HK-2 (cell line): ENCODE data around the gene SOX5.
"Not testable (repeated sequence)": the region's sequence is repeated elsewhere in the genome, so short reads cannot be mapped to it uniquely, and the experiment has no call there.

Experiments used
- DNase-seq: peaks from one replicate; pipeline ENCODE4 v3.0.0-alpha.2; 2018; ENCODE audit not compliant: unreplicated experiment

Gene SOX5

GRCh38 chr12:23543767-23544166 is 405.7 kb downstream of the SOX5 start:
- DNase-seq, result no peak

GRCh38 chr12:23542187-23542586 is 407.3 kb downstream of the SOX5 start:
- no peak for DNase-seq

- DNase-seq, result no peak
These were observed 408.9 kb downstream of the SOX5 start for GRCh38 chr12:23540572-23540971.

GRCh38 chr12:23536293-23536692 is 413.2 kb downstream of the SOX5 start:
- DNase-seq, result no peak

GRCh38 chr12:23535441-23535840 is 414.0 kb downstream of the SOX5 start:
- DNase-seq, result no peak

- DNase-seq, result no peak
These were observed 415.3 kb downstream of the SOX5 start for GRCh38 chr12:23534196-23534595.

- DNase-seq, result no peak
These were observed 415.8 kb downstream of the SOX5 start for GRCh38 chr12:23533699-23534098.

GRCh38 chr12:23533265-23533664 is 416.2 kb downstream of the SOX5 start:
- no peak for DNase-seq

GRCh38 chr12:23528316-23528715 is 421.2 kb downstream of the SOX5 start:
- DNase-seq, result no peak

- no peak for DNase-seq
These were observed 423.9 kb downstream of the SOX5 start for GRCh38 chr12:23525450-23526072.

GRCh38 chr12:23523339-23523738 is 426.1 kb downstream of the SOX5 start:
- no peak for DNase-seq

GRCh38 chr12:23519444-23519843 is 430.0 kb downstream of the SOX5 start:
- not testable (repeated sequence) for DNase-seq

- not testable (repeated sequence) for DNase-seq
These were observed 433.7 kb downstream of the SOX5 start for GRCh38 chr12:23515785-23516184.

GRCh38 chr12:23510484-23510883 is 439.0 kb downstream of the SOX5 start:
- no peak for DNase-seq

GRCh38 chr12:23509832-23510231 is 439.6 kb downstream of the SOX5 start:
- DNase-seq, result not testable (repeated sequence)

GRCh38 chr12:23507785-23508184 is 441.7 kb downstream of the SOX5 start:
- DNase-seq, result not testable (repeated sequence)

- not testable (repeated sequence) for DNase-seq
These were observed 443.7 kb downstream of the SOX5 start for GRCh38 chr12:23505736-23506135.

GRCh38 chr12:23504641-23505399 is 444.6 kb downstream of the SOX5 start:
- DNase-seq, result no peak

GRCh38 chr12:23504043-23504442 is 445.4 kb downstream of the SOX5 start:
- no peak for DNase-seq

- DNase-seq, result no peak
These were observed 445.9 kb downstream of the SOX5 start for GRCh38 chr12:23503544-23503943.

- no peak for DNase-seq
These were observed 447.2 kb downstream of the SOX5 start for GRCh38 chr12:23502259-23502658.

GRCh38 chr12:23495472-23495871 is 454.0 kb downstream of the SOX5 start:
- no peak for DNase-seq

GRCh38 chr12:23493672-23494071 is 455.8 kb downstream of the SOX5 start:
- DNase-seq, result no peak
